T-helper 1 cell (primary cell): Measurements from ENCODE around the gene LCK.
"Not testable (repeated sequence)": the region's sequence is repeated elsewhere in the genome, so short reads cannot be mapped to it uniquely, and the experiment has no call there.

Experiments
- DNase-seq, 5 donors: peaks; one replicate each; pipeline ENCODE4 v3.0.0-alpha.2; 2012 to 2020

Gene LCK

GRCh38 chr1:32240140-32240951 is 10.7 kb upstream of the LCK start:
- DNase-seq, result peak; percentile 46 to 66 (median 51)

- DNase-seq, result peak in 2 of 5 donors; percentile 30 to 43
These were observed 9.9 kb upstream of the LCK start for GRCh38 chr1:32241001-32241763.

GRCh38 chr1:32242341-32242851 is 8.7 kb upstream of the LCK start:
- no peak for DNase-seq

DNA sequence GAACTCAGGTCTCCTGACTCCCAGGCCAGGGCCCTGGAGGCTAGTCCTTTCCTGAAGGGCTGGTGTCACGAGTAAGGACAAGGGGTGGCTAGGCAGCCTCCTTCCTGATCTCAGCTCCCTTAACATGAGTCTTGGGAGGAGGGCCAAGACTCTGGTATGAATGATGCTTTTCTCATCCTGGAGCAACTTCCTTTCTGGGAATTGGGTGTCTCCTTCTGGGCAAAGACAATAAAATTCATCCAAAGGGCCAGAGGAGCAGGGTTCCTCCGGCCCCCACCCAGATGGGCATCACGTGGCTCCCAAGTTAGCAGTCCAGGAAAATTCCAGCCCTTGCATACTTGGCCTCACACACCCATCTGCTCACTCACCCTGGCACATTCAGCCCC is 4.2 kb upstream of the LCK start, which contains the start of gene FAM167B:
Gene FAM167B, plus strand, starts transcription at position 335 of the 386 bp plus-strand sequence. CDS start 200 bp downstream, outside the sequence.
- no peak for DNase-seq

- no peak for DNase-seq
These were observed 3.6 kb upstream of the LCK start for GRCh38 chr1:32247452-32247851.

- peak; percentile 55 to 85 (median 68) for DNase-seq
These were observed 2.8 kb upstream of the LCK start for GRCh38 chr1:32247983-32248889.

DNA sequence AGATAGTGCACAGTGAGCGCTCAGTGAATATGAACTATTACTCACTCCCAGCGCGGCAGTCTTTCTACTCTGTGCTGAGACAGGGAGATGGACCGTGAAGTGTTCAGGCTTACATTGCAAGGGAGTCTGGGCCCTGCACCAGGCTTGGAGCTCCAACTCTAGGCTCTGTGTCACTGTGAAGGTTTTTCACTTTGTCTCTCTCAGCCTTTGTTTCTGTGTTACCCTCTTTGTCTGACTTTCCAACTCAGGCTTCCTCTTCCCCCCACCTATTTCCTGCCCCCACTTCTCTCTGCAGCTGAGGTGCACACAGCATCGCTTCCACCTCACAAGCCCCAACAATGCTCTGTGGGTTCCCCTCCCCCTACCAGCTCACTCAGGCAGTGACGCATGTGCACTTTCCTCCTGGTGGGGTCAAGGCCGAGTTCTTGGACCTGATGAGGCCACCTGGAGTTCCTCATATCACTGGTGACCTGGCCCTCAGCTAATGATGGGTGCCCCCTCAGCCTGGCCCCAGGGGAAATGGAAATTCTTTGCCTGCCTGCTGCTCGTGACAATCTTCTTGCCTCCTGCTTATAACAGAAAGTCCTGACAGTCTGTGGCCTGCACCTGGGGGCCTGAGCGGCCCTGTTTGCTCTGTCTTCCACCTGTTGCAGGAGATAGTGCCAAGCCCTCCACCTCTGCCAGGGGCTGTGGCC is 1.1 kb upstream of the LCK start:
- DNase-seq, result peak; percentile 61 to 93 (median 76)

GRCh38 chr1:32255072-32256071 is 4.3 kb downstream of the LCK start:
- peak in 1 of 5 donors; percentile 81 for DNase-seq

DNA sequence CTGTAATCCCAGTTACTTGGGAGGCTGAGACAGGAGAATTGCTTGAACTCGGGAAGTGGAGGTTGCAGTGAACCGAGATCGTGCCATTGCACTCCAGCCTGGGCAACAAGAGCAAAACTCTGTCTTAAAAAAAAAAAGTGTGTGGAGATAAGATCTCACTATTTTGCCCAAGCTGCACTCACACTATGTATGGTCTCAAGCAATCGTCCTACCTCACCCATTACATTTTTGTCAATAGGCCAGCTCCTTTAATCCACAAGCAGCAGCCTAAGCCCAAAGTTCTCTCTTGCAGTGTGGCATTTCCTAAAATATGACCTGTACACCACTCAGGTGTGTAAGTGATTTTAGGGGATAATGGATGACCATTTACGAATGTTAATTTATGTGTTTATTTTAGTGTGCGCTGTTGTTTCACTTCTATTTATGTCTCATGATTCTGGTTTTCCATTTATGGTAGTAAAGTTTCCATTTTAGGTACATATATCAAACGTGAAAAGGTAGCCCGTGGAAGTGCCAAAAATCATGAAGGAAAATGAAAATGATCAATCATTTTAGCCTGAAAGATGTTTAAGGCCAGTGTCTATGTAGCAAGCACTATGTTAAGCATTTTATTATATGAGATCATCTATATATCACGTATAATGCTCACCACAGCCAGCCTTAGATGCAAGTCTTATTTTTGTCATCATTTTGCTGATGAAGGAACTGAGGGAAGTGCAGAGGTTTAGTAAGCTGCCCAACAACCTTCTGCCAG is 5.6 kb downstream of the LCK start:
- DNase-seq, result peak in 1 of 5 donors; percentile 63

- no peak for DNase-seq
These were observed 6.1 kb downstream of the LCK start for GRCh38 chr1:32257227-32257508.

GRCh38 chr1:32263236-32263593 is 12.2 kb downstream of the LCK start:
- not testable (repeated sequence) for DNase-seq

DNA sequence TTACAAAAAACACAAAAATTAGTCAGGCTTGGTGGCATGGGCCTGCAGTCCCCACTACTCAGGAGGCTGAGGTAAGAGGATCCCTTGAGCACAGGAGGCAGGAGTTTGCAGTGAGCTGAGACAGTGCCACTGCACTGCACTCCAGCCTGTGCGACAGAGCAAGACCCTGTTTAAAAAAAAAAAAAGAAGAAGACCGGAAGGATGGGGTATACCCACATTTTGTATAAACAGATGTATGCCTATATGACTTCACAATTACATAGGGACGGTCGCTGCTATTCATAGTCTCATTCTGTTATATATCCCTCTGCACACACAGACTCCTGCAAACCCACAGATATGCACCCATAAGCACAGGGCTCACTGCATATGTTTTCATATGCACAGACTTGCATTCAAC is 12.7 kb downstream of the LCK start:
- DNase-seq, result peak in 1 of 5 donors; percentile 66

- no peak for DNase-seq
These were observed 14.8 kb downstream of the LCK start for GRCh38 chr1:32265846-32266245.

- peak in 1 of 5 donors; percentile 75 for DNase-seq
These were observed 16.0 kb downstream of the LCK start for GRCh38 chr1:32266921-32267591.

- DNase-seq, result no peak
These were observed 18.7 kb downstream of the LCK start for GRCh38 chr1:32269744-32270143.

- DNase-seq, result peak in 1 of 5 donors; percentile 30
These were observed 21.7 kb downstream of the LCK start for GRCh38 chr1:32272557-32273390.

DNA sequence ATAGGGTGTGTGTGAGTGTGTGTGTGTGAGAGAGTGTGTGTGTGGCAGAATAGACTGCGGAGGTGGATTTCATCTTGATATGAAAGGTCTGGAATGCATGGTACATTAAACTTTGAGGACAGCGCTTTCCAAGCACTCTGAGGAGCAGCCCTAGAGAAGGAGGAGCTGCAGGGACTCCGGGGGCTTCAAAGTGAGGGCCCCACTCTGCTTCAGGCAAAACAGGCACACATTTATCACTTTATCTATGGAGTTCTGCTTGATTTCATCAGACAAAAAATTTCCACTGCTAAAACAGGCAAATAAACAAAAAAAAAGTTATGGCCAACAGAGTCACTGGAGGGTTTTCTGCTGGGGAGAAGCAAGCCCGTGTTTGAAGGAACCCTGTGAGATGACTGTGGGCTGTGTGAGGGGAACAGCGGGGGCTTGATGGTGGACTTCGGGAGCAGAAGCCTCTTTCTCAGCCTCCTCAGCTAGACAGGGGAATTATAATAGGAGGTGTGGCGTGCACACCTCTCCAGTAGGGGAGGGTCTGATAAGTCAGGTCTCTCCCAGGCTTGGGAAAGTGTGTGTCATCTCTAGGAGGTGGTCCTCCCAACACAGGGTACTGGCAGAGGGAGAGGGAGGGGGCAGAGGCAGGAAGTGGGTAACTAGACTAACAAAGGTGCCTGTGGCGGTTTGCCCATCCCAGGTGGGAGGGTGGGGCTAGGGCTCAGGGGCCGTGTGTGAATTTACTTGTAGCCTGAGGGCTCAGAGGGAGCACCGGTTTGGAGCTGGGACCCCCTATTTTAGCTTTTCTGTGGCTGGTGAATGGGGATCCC is 22.5 kb downstream of the LCK start:
- peak; percentile 61 to 82 (median 75) for DNase-seq
